ENCODE results near the gene LRRC34.

The LRRC34 gene

DNA sequence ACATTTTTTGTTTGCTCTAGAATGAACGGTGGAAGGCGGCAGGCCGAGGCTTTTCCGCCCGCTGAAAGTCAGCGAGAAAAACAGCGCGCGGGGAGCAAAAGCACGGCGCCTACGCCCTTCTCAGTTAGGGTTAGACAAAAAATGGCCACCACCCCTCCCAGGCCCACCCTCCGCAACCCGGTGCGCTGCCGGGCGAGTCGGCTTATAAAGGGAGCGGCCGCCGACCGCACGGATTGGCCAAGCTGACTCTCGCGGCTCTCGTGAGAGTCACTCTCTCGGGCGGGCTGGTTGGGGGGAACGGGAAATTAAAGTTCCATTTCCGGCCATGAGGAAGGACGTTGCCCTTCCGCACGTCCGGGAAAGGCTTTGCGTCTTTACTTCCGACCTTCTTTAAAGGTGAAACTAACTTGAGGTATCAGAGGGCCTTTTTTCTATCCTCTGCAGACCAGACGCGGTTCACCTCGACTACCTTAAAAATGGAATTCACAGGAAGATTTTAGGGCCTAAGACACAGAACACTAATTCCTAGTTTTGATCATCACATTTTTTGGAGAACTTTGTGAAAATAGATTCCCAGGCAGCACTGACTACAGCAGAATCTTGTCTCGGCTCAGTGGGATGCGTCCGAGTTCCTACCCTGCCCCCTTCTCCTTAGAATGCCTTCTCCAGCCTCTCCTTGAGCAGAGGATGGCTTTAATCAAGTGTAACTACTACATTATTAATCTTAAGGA is 47.7 kb downstream of the LRRC34 start, which contains the start of gene TERC:
TERC (minus strand) TSS at position 179 of the 731 bp plus-strand sequence.
- no peaks in the 10 kb centered on the region for H3K9me2 ChIP-seq (replicated peaks; ENCODE audit: control insufficient read depth, low read length)
- H3F3A ChIP-seq (ENCODE audit: control insufficient read depth, insufficient read depth), result peaks cover 49% of the 10 kb centered on the region
- TF ChIP-seq, protein P1, sequence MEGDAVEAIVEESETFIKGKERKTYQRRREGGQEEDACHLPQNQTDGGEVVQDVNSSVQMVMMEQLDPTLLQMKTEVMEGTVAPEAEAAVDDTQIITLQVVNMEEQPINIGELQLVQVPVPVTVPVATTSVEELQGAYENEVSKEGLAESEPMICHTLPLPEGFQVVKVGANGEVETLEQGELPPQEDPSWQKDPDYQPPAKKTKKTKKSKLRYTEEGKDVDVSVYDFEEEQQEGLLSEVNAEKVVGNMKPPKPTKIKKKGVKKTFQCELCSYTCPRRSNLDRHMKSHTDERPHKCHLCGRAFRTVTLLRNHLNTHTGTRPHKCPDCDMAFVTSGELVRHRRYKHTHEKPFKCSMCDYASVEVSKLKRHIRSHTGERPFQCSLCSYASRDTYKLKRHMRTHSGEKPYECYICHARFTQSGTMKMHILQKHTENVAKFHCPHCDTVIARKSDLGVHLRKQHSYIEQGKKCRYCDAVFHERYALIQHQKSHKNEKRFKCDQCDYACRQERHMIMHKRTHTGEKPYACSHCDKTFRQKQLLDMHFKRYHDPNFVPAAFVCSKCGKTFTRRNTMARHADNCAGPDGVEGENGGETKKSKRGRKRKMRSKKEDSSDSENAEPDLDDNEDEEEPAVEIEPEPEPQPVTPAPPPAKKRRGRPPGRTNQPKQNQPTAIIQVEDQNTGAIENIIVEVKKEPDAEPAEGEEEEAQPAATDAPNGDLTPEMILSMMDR (IDR thresholded peaks at IDR 0.05; ENCODE audit: low read depth, low read length, poor library complexity, severe bottlenecking), result no peak
- no peak for TF ChIP-seq EZH2phosphoT487 (IDR thresholded peaks at IDR 0.05; ENCODE audit: borderline replicate concordance, low read length)
- peaks cover 4% of the 10 kb centered on the region; the same call in 1 of the 2 replicates for H3K9me3 ChIP-seq (ENCODE audit: control insufficient read depth, insufficient read depth, low read length)
- peak within 1 kb of the TSS; percentile 90 for H3K4me2 ChIP-seq (ENCODE audit: low read length)
- peak within 1 kb of the TSS; percentile 98 for H3K4me3 ChIP-seq (ENCODE audit: low read length)
- H3K36me3 ChIP-seq (ENCODE audit: control insufficient read depth, low read length), result peaks cover 5% of the 10 kb centered on the region
- peak within 1 kb of the TSS; percentile 91 for H3K27ac ChIP-seq (ENCODE audit: low read depth, low read length)
- H4K20me1 ChIP-seq (ENCODE audit: control insufficient read depth, insufficient read depth, low read depth, low read length), result no peaks in the 10 kb centered on the region
- H3K4me1 ChIP-seq (ENCODE audit: control insufficient read depth, low read length), result peaks cover 33% of the 10 kb centered on the region
- H3K27me3 ChIP-seq (ENCODE audit: control insufficient read depth, low read length), result no peaks in the 10 kb centered on the region
- H3K79me2 ChIP-seq (ENCODE audit: control insufficient read depth, low read length), result no peaks in the 10 kb centered on the region; the same call in none of the 2 replicates

DNA sequence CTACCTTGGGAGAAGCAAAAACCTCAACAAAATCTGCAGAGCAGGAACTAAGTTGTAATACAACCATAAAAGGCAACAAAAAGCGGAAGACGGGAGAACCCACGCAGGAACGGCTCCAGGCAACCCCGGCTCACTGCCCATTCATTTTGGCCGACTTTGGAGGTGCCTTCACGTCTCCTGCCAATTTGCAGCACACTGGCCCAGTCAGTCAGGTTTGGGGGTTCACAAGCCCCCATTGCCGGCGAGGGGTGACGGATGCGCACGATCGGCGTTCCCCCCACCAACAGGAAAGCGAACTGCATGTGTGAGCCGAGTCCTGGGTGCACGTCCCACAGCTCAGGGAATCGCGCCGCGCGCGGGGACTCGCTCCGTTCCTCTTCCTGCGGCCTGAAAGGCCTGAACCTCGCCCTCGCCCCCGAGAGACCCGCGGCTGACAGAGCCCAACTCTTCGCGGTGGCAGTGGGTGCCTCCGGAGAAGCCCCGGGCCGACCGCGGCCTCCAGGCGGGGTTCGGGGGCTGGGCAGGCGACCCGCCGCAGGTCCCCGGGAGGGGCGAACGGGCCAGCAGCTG is 48.3 kb downstream of the LRRC34 start:
- Histone ChIP-seq H3K27ac (ENCODE audit: low read depth, low read length) (peak overlapping the region; percentile 91), H3K79me2 (ENCODE audit: control insufficient read depth, low read length) (no peaks in the 10 kb centered on the region; the same call in none of the 2 replicates), H3K36me3 (ENCODE audit: control insufficient read depth, low read length) (peaks cover 5% of the 10 kb centered on the region)

DNA sequence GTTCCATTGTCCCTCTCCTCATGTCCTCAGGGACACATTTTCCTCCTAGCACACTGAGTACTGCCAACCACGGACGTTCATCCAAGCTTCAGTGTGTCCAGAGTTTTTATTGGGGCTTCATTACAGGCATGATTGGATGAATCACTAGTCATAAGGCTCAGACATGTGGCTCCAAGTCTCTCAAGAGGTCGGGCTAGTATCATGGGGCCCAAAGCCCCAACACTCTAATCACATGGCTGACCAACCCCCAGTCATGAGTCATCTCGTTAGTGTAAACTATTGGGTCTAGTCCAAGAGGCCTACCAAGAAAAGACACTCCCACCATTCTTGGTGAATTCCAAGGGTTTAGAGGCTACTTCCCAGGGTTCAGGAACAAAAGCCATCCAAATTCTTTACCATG is 52.2 kb downstream of the LRRC34 start:
- H3K27me3 ChIP-seq (ENCODE audit: control insufficient read depth, low read length), result no peaks in the 10 kb centered on the region
- peaks cover 4% of the 10 kb centered on the region; the same call in 1 of the 2 replicates for H3K9me3 ChIP-seq (ENCODE audit: control insufficient read depth, insufficient read depth, low read length)
- no peaks in the 10 kb centered on the region for H3K9me2 ChIP-seq (replicated peaks; ENCODE audit: control insufficient read depth, low read length)
- H3K27ac ChIP-seq (ENCODE audit: low read depth, low read length), result no peak overlapping the region
- peaks cover 5% of the 10 kb centered on the region for H3K36me3 ChIP-seq (ENCODE audit: control insufficient read depth, low read length)
- H3F3A ChIP-seq (ENCODE audit: control insufficient read depth, insufficient read depth), result peaks cover 16% of the 10 kb centered on the region
- H3K79me2 ChIP-seq (ENCODE audit: control insufficient read depth, low read length), result no peaks in the 10 kb centered on the region; the same call in none of the 2 replicates
- no peaks in the 10 kb centered on the region for H4K20me1 ChIP-seq (ENCODE audit: control insufficient read depth, insufficient read depth, low read depth, low read length)
- TF ChIP-seq EZH2phosphoT487 (IDR thresholded peaks at IDR 0.05; ENCODE audit: borderline replicate concordance, low read length), result no peak
- TF ChIP-seq, protein P1 (IDR thresholded peaks at IDR 0.05; ENCODE audit: low read depth, low read length, poor library complexity, severe bottlenecking), result no peak
- H3K4me2 ChIP-seq (ENCODE audit: low read length), result no peak overlapping the region
- peaks cover 49% of the 10 kb centered on the region for H3K4me1 ChIP-seq (ENCODE audit: control insufficient read depth, low read length)
- H3K4me3 ChIP-seq (ENCODE audit: low read length), result no peak overlapping the region

More for the DNA sequence above, 48.3 kb downstream of the LRRC34 start:
- no peaks in the 10 kb centered on the region for H3K9me2 ChIP-seq (replicated peaks; ENCODE audit: control insufficient read depth, low read length)
- H3K4me3 ChIP-seq (ENCODE audit: low read length), result peak overlapping the region; percentile 98
- no peaks in the 10 kb centered on the region for H4K20me1 ChIP-seq (ENCODE audit: control insufficient read depth, insufficient read depth, low read depth, low read length)
- H3K27me3 ChIP-seq (ENCODE audit: control insufficient read depth, low read length), result no peaks in the 10 kb centered on the region
- H3K9me3 ChIP-seq (ENCODE audit: control insufficient read depth, insufficient read depth, low read length), result peaks cover 4% of the 10 kb centered on the region; the same call in 1 of the 2 replicates
- H3F3A ChIP-seq (ENCODE audit: control insufficient read depth, insufficient read depth), result peaks cover 45% of the 10 kb centered on the region
- H3K4me1 ChIP-seq (ENCODE audit: control insufficient read depth, low read length), result peaks cover 35% of the 10 kb centered on the region
- no peak for TF ChIP-seq EZH2phosphoT487 (IDR thresholded peaks at IDR 0.05; ENCODE audit: borderline replicate concordance, low read length)
- TF ChIP-seq, protein P1 (IDR thresholded peaks at IDR 0.05; ENCODE audit: low read depth, low read length, poor library complexity, severe bottlenecking), result no peak
- peak overlapping the region; percentile 90 for H3K4me2 ChIP-seq (ENCODE audit: low read length)

All from DOHH2 (cell line).